RWPE1 (cell line): ENCODE data around the gene PHOSPHO1.

Experiments
- CTCF ChIA-PET: fragments of 350-600 bp; sonication (Branson Sonifier 250); formaldehyde crosslinking; extraction: SDS; loops from one replicate; lab custom pipeline; 2021; lab: Yijun Ruan, JAX
- POLR2A ChIA-PET: fragments of 400-600 bp; formaldehyde crosslinking; extraction: SDS; loops from one replicate; lab custom pipeline; 2020; ENCODE audit warnings: antibody characterized with exemption; ENCODE audit not compliant: low non-redundant PET; lab: Yijun Ruan, JAX
- DNase-seq: peaks from one replicate; pipeline ENCODE4 v3.0.0; 2012; ENCODE audit warnings: low spot score
- H3K27ac ChIP-seq: fragments of 450-650 bp; 2 replicates; pipeline ENCODE4 v1.5.1; 2017
- TF ChIP-seq, protein P1 (sequence below): fragments of 450-650 bp; conservative IDR thresholded peaks from 2 replicates; pipeline ENCODE4 v1.5.1; 2017; ENCODE audit warnings: low read depth, mild to moderate bottlenecking

The PHOSPHO1 gene

DNA sequence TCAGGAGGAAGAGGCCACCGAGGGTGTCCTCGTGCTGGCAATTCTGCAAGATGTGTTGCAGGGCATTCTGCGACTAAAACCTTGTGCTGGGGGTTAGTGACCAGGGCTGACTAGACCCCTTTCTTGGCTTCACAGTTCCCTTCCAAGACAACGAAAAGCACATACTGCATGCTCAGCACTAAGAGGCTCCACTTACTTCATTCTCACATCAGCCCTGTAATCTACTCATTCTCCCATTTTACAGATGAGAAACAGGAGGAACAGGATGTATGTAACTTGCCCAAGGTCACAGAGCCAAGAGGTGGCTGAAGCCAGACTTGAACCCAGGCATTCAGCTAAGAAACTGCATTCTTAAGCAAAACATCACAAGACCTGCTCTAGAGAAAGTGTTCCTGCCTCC is 5.3 kb upstream of the PHOSPHO1 start:
- TF ChIP-seq, protein P1, sequence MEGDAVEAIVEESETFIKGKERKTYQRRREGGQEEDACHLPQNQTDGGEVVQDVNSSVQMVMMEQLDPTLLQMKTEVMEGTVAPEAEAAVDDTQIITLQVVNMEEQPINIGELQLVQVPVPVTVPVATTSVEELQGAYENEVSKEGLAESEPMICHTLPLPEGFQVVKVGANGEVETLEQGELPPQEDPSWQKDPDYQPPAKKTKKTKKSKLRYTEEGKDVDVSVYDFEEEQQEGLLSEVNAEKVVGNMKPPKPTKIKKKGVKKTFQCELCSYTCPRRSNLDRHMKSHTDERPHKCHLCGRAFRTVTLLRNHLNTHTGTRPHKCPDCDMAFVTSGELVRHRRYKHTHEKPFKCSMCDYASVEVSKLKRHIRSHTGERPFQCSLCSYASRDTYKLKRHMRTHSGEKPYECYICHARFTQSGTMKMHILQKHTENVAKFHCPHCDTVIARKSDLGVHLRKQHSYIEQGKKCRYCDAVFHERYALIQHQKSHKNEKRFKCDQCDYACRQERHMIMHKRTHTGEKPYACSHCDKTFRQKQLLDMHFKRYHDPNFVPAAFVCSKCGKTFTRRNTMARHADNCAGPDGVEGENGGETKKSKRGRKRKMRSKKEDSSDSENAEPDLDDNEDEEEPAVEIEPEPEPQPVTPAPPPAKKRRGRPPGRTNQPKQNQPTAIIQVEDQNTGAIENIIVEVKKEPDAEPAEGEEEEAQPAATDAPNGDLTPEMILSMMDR: no peak
- no peak overlapping the region for H3K27ac ChIP-seq
- ChIA-PET CTCF (interaction anchor here (0.6 to 0.8 kb wide), 2 partner anchors 8 to 14 kb away, joined by 3 read pairs; no protein-coding TSS in a partner anchor), POLR2A (no interaction called here)
- no peak for DNase-seq

DNA sequence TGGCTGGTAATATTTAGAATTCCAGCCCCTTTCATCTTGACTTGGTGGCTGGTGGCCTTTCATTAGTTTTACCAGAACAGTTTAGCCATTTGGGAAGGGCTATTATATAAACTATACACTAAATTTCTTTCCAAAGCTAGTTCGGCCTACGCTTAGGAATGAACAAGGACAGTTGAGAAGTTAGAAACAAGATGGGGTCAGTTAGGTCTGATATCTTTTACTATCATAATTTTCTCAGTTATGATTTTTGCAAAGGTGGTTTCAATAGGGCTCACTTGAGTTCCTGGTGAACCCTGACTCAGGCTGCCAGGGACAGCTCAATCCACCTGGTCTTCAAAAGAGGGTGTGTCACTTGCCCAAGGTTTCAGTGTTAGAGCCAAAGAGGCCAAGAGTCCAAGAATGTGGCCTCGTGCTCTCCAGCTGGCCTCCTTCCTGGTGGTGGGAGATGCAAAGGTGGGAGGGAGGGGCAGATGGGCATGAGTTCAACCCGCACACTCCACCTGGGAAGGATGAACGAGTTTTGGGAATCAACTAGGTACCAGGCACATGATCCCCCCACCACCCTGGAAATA is 4.0 kb upstream of the PHOSPHO1 start:
- ChIA-PET CTCF (interaction anchor here (0.6 kb wide), 1 partner anchor 11 kb away, joined by 3 read pairs; no protein-coding TSS in a partner anchor), POLR2A (no interaction called here)
- DNase-seq: no peak
- H3K27ac ChIP-seq: no peak overlapping the region
- TF ChIP-seq, protein P1: no peak

DNA sequence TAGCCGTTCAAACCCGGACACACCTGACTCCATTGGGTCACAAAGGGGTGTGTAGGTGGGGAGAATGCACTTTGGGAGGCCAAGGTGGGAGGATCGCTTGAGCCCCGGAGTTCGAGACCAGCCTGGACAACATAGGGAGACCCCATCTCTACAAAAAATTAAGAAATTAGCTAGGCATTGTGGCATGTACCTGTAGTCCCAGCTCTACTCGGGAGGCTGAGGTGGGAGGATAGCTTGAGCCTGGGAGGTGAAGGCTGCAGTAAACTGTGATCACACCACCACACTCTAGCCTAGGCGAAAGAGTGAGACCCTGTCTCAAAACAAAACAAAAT is 942 bp upstream of the PHOSPHO1 start:
- ChIA-PET POLR2A (no interaction called here), CTCF (no interaction called here)
- TF ChIP-seq, protein P1: no peak
- DNase-seq: no peak
- H3K27ac ChIP-seq: no peak overlapping the region

DNA sequence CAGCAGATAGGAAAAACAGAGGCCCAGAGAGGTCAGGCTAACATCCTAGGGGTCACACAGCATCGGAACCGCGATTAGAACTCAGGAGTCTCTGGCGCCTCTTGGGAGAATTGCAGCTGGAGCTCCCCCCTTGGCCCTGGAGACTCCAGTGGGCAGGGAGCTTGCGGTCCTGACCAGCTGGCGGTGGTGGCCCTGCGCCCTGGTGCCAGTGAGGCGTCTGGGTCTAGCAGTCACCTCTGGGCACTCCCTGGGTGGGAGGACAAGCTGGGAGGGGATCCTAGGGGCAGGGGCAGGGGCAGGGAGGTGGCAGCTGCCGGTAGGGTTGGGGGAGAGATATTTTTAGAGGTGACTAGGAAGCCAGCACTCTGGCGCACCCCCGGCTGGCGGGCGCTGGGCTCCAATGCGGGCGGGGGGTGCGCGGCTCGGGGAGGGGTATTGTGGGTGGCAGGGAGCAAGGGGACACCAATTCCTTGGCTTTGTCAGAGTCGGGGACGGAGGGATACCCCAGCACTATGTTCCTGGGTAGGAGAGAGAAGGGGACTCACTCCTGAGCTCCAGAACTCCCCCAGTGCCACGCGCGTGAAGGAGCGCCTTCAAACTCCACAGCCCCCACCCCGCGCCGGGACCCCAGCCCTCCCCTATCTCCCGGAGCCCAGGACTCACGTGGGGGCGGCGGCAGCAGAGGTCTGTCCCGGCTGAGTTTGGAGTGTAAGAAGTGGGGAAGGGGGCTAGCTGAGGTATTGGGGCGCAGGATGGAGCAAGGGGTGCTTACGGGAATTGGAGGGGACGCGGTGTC is 584 bp downstream of the PHOSPHO1 start:
- ChIA-PET POLR2A (no interaction called here), CTCF (interaction anchor here (0.8 to 1.5 kb wide), 2 partner anchors 176 to 198 kb away, joined by 3 to 5 read pairs; no protein-coding TSS in a partner anchor)
- TF ChIP-seq, protein P1: no peak
- no peak for DNase-seq
- no peak overlapping the region for H3K27ac ChIP-seq

DNA sequence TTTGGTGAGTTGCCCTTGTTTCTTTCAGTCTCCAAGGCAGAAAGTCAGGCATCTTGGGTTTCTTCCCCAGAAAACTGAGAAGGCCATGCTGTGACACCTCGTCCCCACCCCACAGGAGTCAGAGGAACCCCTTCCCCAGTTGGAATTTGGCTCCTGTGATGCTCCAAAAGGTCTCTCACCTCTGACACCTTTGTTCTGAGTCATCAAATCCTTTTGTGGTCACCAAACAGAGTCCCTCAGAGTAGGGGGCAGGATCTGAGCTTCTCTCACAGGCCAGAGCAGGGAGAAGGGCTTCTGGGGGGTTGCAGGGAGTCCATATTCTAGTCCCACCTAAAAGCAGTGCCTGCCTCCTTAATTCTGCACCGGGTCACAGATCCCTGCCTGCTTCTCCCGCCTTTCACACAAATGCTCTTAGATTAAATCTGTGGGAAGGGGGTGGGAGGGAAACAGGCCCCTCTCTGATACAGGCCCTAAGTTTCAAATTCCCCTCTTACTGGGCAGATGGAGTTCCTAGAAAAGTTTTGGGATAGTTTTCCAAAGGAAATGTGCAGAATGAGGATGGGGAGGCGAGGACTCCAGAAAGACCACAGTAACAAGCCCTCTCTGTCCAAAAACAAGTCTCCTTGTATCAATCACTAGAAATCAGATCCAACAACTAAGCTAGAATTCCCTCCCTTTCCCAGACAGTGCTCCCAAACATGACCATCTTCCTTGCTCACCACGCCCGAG is 1.3 kb downstream of the PHOSPHO1 start:
- ChIA-PET POLR2A (no interaction called here), CTCF (interaction anchor here (1.5 kb wide), 1 partner anchor 197 kb away, joined by 5 read pairs; no protein-coding TSS in a partner anchor)
- H3K27ac ChIP-seq: no peak overlapping the region
- TF ChIP-seq, protein P1: no peak
- DNase-seq: no peak
